ENCODE results near the gene GRIA2.
A peak's percentile ranks its signal among the peaks of the same experiment; 100 is the strongest.

Gene GRIA2

DNA sequence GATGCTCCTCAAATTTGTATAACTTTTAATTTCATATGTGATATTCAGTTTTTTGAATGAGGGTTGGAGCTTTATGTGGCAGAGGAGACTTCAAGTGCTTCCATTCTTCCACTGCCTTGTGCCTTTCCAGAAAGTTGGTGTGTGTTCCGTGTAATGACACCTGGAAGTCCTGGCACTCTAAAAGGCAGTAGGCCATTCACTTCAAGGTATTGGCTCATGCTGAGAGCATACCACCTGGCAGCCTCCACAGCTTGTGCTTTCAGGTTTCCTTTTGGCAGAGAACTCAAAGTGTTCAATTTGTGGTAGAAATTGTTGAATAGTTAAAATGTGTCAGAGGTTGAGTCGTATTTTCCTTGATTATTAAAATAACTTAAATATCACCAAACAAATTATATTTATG, 49.6 kb downstream of the GRIA2 start:
- no peak for DNase-seq

DNA sequence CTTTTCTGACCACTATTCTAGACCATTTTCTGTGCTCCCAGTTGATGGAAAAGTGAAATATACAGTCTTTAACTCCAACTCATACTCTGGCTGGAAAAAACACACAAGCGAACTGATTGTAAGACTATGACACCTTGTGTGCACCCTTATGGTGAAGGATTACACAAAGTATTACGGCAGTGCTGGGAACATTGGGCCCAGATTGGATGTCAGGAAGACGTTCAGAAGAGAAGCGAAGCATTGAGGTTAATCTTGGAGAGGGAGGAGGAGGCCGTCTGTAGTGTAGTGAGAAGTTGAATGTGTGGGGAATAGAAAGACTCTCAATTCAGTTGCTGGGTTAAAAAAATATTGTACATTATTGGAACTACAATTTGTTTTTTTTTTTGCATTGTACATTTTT, 50.0 kb downstream of the GRIA2 start:
- DNase-seq, result no peak

DNA sequence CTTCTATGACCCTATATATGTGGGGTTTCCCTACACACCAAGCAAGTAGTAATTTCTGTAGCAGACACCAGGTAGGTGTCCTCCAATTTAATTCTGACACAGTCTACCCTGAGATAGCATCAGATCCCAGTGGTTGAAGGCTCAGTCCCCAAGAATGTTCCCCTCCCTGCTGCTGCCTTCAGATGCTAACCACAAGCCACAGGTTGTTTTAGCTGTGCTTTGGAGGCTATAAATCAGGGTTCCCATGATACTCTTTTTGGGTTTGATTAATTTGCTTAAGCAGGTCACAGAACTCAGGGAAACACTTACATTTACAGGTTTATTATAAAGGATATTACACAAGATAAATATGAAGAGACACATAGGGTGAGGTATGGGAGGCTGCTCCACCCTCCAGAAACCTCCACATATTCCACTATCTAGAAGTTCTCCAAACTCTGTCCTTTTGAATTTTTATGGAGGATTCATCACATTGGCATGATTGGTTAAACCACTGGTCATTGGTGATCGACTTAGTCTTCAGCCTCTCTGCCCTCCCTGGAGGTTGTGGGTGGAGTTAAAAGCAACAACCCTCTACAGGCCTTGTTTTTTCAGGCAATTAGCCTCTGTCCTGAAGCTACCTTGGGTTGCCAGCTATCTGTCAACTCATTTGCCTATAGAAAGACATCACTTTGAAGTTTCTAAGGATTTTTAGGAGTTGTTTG, 50.8 kb downstream of the GRIA2 start:
- no peak for DNase-seq

DNA sequence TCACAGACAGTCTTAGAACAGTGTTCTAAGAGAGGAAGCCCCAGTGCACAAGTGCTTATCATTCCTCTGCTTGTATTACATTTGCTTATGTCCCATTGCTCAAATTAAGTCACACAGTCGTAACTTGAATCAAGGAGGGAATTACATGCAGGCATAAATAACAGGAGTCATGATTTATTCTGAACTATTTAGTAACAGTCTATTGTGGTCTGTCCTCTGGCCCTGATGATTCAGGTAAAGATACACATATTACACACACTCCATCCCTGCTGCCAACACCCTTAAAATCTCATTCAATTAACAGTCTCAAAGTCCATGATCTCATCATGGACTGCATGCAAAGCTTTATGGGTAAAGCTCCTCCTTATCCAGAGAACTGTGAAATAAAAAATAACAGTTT, 60.1 kb downstream of the GRIA2 start:
- DNase-seq, result no peak

DNA sequence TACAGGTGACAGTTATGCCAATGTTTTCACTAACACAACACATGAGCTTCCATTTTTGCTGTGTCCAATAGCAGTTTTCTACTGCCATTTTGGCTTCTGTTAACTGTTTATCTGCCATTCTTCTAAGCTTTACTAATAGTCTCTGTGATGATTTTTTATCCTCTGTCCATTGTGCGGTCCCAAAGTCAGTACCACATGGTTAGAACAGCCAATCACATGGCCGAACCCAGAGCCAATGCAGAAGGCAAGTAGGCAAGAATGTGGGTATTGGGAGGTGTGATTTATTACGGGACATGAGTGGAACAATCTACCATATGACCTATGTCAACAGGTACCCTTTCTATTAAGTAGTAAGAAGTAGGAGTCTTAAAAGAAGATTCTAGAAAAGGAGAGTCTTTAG, 61.5 kb downstream of the GRIA2 start:
- no peak for DNase-seq

DNA sequence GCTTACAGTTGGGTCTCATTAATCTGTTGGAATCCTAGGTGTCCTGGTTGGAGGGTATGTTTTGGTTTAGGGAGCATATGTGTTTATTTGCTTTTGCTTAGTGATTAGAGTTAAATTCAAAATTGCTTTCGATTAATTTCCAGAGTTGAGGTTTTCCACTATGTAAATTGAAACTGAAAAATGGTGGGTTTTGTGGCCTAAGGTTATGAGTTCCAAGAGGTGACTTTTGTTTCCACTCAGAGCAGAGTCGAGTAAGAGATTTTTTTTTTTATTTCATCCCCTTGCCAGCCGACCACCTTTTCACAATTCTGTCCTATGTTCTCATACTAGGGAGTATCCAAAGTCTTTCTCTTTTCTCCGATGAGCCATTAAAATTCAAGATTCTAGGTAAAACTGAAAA, 66.9 kb downstream of the GRIA2 start:
- no peak for DNase-seq

DNA sequence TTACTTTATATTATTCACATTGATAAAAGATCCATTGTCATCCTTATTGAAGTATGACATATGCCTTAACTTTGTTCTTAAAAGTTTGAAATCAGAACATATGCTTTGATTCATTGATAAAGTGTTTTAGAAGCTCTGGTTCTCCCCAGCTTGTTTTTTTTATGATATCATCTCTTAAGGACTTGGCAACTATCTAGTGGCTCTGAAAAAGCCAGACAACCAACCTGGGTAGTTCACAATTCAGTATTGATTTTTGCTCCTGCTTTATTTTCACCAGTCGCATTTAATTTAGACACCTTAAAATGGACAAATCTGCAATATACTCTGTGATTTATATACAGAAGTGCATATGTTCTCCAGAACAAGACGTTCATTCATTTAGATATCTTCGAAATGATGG, 70.1 kb downstream of the GRIA2 start:
- DNase-seq, result no peak

DNA sequence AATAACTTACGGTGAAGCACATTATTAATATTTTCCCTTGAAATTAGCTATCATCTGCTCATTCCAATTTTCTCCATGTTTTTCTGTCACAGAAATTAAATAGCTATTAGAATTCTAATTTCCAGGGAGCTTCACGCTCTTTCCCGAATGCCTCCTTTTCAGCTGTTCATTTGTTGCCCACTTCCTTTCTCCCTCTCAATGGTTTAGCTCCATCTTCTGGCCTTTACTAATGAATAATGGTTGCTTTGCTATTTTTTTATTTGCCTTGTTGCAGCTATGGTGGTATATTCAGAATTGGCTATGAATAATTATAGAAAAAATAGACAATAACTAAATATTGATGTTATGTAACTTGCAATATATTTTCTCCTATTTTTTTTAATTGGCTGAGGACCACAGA, 70.5 kb downstream of the GRIA2 start:
- no peak for DNase-seq

DNA sequence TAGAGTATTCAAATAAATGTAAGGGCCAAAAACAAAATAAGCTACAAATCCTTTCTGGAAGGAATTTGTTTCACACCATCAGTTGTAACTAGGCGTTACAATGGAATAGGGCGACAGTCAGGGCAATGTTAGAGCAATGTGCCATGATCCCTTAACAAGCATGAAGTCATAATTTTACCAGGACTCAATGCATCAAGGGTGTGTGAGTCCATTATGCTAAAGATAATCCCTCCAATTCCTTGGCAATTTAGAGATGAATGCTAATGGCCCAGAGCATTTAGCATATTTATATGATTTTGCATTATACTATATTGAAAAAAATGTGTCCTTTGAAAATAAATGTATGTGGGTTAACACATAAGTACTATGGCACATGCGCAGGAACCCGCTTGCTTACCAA, 73.1 kb downstream of the GRIA2 start:
- no peak for DNase-seq

DNA sequence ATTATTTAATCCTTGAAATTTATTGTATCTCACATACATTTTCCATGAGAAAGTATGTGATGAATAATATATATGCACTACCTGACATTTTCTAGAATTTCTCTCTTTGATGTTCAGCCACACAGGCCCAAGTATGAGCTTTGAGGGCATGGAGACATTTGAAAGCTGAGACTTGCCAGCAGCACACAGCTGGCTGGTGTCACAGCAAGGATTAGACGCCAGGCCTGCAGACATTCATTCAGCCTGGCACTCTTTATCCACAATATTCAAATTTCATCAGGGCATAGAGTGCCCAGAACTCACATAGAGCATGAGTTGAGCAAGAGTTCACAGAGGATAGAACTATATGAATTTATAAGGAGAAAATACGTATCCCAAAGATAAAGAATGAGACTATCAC, 74.0 kb downstream of the GRIA2 start:
- peak; percentile 14 for DNase-seq

DNA sequence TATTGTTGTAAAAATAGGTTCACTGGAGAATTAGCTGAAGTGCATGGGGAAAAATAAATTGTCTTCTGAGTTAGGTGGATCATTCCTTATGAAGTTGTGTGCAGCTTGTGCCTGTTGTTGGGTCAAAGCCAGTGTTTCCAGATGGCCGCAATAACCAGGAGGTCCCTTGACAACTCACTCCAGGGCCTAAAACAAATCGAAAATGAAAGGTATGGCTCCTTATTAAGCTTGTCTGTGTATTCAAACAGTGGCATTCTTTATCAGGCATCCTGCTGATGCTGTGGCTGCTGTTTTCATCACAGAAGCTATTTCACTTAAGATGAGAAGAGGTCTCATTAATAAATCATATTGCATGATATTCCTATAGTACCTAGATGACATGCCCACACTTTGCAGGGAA, 80.2 kb downstream of the GRIA2 start:
- DNase-seq, result no peak

DNA sequence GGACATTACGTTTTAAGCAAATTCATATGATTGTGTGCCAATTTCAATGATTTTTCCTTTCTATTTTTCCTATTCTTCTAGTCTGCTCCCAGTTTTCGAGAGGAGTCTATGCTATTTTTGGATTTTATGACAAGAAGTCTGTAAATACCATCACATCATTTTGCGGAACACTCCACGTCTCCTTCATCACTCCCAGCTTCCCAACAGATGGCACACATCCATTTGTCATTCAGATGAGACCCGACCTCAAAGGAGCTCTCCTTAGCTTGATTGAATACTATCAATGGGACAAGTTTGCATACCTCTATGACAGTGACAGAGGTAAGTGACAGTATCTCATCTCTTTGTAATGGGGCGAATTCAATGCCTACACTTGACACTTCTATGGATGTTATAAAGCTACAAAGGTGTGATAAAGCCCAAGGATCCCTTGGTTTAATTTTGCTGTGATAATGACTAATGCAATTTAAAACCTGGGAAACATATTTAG, 83.0 kb downstream of the GRIA2 start:
- no peak for DNase-seq

DNA sequence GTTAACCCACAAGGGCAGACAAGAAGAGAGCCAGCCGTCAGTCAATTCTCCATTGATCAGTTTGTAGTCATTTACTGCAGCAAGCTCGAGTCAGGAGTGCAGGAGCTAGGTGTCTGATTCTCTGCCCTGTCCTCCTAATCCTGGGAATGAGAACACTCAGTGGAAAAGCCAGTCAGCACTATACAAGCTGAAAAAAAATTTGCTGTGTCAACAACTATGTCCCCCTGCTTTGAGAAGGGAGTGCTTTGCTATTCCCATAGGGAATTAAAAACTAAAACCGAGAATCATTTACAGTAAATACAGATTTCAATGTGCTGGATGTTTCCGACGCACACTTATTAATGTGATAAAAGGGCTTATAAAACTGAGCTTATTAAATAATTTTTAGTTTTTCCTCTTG, 84.2 kb downstream of the GRIA2 start:
- no peak for DNase-seq

DNA sequence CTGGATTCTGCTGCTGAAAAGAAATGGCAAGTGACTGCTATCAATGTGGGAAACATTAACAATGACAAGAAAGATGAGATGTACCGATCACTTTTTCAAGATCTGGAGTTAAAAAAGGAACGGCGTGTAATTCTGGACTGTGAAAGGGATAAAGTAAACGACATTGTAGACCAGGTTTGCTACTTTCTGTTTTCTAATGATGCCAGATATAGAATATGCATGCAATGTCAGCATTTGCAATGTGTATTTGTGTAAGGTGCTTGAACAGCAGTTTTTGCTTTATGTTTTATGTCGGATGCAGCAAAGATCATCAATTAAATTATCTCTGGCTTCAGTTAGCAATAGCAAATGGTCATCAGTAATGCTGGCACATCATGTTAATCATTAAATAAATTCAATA, 92.2 kb downstream of the GRIA2 start:
- DNase-seq, result no peak

DNA sequence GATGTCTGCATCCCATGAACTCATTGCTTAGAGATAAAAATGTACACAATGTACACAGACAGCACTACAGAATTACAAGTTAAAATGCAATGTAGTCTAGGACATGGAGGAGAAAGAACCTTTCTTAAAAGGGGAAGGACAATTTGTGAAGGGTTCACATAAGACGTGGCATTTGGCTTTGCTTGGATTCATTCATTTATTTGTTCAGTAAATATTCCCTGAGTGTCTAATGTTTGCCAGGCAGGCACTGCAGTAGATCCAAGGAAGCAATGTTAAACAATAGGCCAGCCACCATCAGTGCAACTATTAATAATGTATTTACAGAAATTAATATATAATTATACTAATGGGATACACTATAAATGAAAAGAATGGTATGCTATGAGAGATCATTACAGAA, 94.4 kb downstream of the GRIA2 start:
- no peak for DNase-seq

DNA sequence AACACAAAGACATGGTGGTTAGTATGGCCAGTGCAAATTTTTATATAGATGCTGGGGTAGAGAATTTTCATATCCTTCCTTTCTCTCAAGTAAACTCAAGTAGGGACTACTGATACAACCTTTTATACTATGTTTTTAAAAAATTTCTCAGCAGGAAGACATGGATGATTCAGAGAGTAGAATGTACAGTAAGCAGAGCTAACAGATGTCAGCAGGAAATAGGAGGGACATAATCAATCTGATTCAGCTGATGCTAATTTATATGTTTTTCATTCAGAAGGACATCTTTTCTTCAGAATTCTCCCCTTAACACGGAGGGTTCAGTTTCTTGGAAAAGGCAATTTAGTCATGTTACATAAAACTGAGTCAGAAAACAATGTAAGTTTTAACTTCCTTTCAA, 95.4 kb downstream of the GRIA2 start:
- no peak for DNase-seq

DNA sequence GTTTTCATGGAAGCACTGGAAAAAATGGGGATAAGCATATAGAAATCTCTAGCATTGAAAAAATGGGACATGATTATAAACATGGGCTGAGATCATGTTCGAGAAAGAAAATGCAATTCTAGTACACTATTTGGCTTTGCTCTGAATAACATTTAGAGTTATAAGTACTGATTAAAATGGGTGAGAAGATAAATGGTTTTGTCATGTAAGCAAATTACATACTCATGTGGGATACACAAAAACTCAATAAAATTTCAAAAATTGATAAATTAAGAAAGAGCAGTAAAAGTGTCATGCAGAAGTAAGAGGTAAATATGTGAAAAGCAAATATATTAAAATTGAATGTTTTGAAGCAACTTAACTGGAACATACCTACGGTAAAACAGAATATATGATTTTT, 99.6 kb downstream of the GRIA2 start:
- no peak for DNase-seq

DNA sequence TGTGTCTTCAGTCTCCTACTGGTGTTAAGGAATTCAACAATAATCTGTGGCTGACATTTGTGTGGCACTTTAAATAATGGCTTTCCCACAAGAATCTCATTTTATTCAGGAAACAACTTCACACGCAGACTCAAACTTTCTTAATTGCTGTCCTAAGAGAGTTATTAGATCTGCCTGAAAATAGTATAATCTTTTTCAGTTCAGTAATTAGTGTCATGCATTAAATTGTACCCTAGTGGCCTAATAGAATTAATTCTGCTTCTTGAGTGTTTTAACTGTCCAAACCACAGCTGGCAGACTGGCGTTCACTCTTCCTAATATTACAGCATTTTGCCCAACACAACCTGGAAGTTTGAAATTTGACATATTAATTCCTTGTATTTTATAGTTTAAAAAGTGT, 107.1 kb downstream of the GRIA2 start:
- DNase-seq, result no peak

DNA sequence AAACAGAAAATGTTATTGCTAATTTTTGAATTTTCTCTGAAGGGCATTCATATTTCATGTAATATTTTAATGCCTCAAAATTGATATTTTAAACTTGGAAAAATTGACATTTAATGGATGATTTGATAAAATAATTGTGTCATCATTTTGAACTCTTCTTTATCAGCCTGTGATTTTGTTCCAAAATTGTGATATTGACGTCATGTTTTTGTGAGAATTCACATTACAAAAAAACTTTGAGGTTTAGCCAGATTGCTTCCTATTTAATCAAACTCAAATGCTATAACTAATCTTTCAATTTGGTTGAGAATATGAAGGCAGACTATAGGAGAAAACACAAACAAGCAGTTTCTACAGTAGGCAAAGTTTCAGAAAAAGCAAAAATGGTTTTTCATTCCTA, 137.4 kb downstream of the GRIA2 start:
- no peak for DNase-seq

DNA sequence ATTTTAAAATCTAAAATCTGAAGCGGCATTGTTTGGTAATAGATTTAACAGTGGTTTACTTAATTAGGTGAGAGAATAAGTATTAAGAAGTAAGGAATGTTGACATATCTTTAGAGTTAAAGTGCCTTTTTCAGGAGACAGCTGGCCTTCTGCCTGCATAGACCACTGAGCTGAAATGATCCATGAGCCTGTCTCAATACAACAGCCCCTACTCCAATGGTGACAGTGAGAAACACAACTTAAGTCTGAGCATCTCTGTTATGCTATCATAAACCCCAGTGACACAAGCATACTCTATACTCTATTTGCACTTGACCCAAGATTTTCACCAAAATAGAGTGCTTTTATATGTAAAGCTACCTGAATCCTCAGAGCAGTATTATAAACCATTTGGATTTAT, 137.9 kb downstream of the GRIA2 start:
- DNase-seq, result no peak

DNA sequence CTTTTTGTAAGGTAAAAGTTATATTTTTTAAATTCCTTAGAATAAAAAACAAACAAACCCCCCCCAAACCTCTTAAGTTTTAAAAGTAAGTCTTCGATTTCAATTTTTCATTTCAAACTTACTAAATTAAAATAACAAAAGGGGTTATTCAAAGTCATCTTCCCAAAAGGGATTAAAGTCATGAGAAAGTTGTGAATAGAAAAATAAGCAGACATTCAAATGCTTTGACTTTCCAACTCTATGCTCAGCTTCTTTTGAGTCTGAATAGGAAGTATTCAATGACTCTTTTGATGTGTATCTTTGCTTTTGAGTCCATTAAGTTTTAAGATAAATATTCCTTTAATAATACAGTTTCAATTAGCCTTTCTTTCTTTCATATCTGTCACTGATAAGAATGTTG, 138.3 kb downstream of the GRIA2 start:
- no peak for DNase-seq

DNA sequence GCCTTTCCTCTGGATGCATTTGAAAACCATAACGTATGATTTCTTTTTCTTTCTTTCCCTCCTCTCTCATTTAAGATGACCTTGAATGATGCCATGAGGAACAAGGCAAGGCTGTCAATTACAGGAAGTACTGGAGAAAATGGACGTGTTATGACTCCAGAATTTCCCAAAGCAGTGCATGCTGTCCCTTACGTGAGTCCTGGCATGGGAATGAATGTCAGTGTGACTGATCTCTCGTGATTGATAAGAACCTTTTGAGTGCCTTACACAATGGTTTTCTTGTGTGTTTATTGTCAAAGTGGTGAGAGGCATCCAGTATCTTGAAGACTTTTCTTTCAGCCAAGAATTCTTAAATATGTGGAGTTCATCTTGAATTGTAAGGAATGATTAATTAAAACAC, 142.8 kb downstream of the GRIA2 start:
- no peak for DNase-seq

DNA sequence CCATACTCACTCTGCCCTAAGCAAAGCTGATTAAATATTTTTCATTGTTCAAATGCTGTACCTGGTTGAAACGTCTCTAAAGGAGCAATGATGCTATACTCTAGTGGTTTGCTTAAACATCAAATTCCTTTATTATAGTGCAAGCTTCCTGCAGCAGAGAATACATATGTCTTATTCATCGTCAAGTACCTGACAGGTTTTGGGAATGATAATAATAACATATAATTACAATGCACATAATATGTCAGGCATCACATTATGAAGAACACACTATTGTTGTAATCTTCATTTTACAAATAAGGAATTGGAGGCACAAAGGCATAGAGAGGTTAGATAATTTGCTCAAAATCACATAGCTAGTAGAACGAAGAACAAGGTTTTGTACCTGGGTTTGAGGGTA, 151.6 kb downstream of the GRIA2 start:
- DNase-seq, result no peak

DNA sequence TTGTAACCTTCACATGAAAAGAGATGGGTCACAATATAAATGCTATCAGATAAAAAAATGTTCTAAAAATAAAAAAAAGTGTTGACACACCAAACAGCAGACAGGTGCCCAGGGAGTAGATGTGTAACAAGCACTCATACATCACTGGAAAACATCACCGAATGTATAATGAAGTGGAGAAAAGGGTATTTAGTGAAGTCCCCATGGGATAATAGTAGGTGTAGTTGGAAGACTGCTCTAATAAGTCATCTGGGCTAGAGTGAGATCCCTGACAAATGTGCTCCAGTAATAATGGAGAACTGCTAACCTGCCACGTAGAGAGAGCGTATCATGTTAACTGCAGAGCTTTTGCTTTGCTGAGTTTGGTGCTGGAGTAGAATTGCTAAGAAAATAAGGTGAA, 152.0 kb downstream of the GRIA2 start:
- DNase-seq, result no peak

DNA sequence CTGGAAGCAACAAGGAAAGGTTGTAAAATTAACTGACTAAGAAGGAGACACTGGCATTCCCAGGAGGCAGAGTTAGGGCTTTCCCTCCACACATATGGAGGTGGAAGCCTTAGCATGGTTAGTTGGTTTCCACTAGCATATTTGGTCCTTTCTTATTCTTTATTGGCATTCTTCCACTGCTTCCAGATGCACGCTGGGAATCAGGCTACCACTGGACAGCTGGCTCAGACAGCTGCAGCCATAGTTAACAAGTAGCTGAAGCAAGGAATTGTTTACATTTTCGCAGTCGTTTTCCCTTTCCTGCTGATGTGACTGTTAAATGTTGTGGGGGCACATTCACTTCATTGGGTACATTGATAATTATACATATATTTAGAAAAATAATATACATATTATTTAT, 169.2 kb downstream of the GRIA2 start:
- DNase-seq, result peak; percentile 34

DNA sequence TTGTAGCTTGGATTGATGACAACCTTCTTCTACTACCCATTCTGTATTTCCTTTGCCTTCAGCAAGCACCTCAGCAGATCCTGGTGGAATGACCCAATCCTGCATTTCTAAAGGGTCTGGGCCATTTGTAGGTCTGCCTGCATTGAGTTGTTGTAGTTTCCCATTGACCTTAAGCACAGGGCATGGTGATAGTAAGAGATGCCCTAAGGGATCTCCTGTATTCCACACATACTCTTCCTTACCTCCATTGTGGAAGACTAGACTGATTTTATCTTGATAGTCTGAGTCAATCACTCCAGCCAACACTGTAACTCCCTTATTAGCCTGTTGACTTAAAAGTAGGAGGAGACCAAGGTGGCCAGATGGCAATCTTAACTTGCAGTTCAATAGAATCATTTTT, 184.5 kb downstream of the GRIA2 start:
- DNase-seq, result no peak

Data from femur (tissue), 1 donor.